Lung microvascular endothelial cell (primary cell): ENCODE data around the gene ERBB4. TPM values are rescaled to one million over a fixed set of nuclear protein-coding genes. Genes with fewer than 3 reads are reported as not detected.
A peak's percentile ranks its signal among the peaks of the same experiment; 100 is the strongest.

Experiments
- DNase-seq, 2 donors: peaks; one replicate each; pipeline versions ENCODE4 v3.0.0 to v3.0.0-alpha.2; 2010; ENCODE audit warnings: low read depth in 2 of 2
- total RNA-seq: library from RNA; depleted of rRNA; stranded (reverse); fragments of >200 nt; gene quantifications from 2 replicates; pipeline ENCODE4 v1.2.1, GENCODE V29; 2014

Gene ERBB4
- total RNA-seq, 1 donor from 2014 or later: under 0.01 TPM

GRCh38 chr2:211837706-211838105, 700.9 kb downstream of the ERBB4 start:
- DNase-seq: no peak

- no peak for DNase-seq
These were observed 701.4 kb downstream of the ERBB4 start for GRCh38 chr2:211837206-211837605.

- DNase-seq: no peak
These were observed 702.2 kb downstream of the ERBB4 start for GRCh38 chr2:211836409-211836808.

GRCh38 chr2:211835695-211836094, 702.9 kb downstream of the ERBB4 start:
- DNase-seq: no peak

GRCh38 chr2:211833582-211834279, 704.9 kb downstream of the ERBB4 start:
- no peak for DNase-seq

GRCh38 chr2:211829725-211830124, 708.9 kb downstream of the ERBB4 start:
- DNase-seq: no peak

GRCh38 chr2:211823886-211824479, 714.6 kb downstream of the ERBB4 start:
- DNase-seq: no peak

- no peak for DNase-seq
These were observed 715.8 kb downstream of the ERBB4 start for GRCh38 chr2:211822686-211823335.

- DNase-seq: no peak
These were observed 721.8 kb downstream of the ERBB4 start for GRCh38 chr2:211816754-211817153.

- no peak for DNase-seq
These were observed 726.0 kb downstream of the ERBB4 start for GRCh38 chr2:211812587-211812986.

GRCh38 chr2:211802666-211803065, 735.9 kb downstream of the ERBB4 start:
- no peak for DNase-seq

GRCh38 chr2:211800001-211800400, 738.6 kb downstream of the ERBB4 start:
- no peak for DNase-seq

- DNase-seq: no peak
These were observed 739.7 kb downstream of the ERBB4 start for GRCh38 chr2:211798868-211799267.

GRCh38 chr2:211793690-211794089, 744.9 kb downstream of the ERBB4 start:
- no peak for DNase-seq

GRCh38 chr2:211789982-211790381, 748.6 kb downstream of the ERBB4 start:
- no peak for DNase-seq

GRCh38 chr2:211766689-211767088, 771.9 kb downstream of the ERBB4 start:
- no peak for DNase-seq

- no peak for DNase-seq
These were observed 776.1 kb downstream of the ERBB4 start for GRCh38 chr2:211762479-211762878.

- no peak for DNase-seq
These were observed 778.5 kb downstream of the ERBB4 start for GRCh38 chr2:211760103-211760502.

GRCh38 chr2:211756266-211756665, 782.3 kb downstream of the ERBB4 start:
- no peak for DNase-seq

GRCh38 chr2:211755187-211755586, 783.4 kb downstream of the ERBB4 start:
- DNase-seq: no peak

GRCh38 chr2:211751848-211752247, 786.8 kb downstream of the ERBB4 start:
- DNase-seq: peak in 1 of 2 donors; percentile 2

GRCh38 chr2:211748339-211748738, 790.3 kb downstream of the ERBB4 start:
- DNase-seq: no peak
